Chondrocyte (in vitro differentiated cells): ENCODE measurements around the gene THADA. TPM values are rescaled to one million over a fixed set of nuclear protein-coding genes. Genes with fewer than 3 reads are reported as not detected.

ENCODE experiments used
- DNase-seq: peaks from one replicate; pipeline ENCODE4 v3.0.0; 2021; ENCODE audit warnings: mixed read lengths, low spot score
- H3K27ac Mint-ChIP-seq: one replicate; pipeline ENCODE4 v1.8.0; 2021; ENCODE audit warnings: mild to moderate bottlenecking, moderate library complexity, mixed read lengths; ENCODE audit not compliant: unreplicated experiment
- H3K27me3 Mint-ChIP-seq: 2 replicates; pipeline ENCODE4 v1.8.0; 2021; ENCODE audit warnings: low read depth, mixed read lengths
- H3K36me3 Mint-ChIP-seq: 2 replicates; pipeline ENCODE4 v1.8.0; 2021; ENCODE audit warnings: low read depth, mixed read lengths
- H3K4me1 Mint-ChIP-seq: 2 replicates; pipeline ENCODE4 v1.8.0; 2021; ENCODE audit warnings: low read depth, mild to moderate bottlenecking, mixed read lengths
- H3K4me3 Mint-ChIP-seq: one replicate; pipeline ENCODE4 v1.8.0; 2021; ENCODE audit warnings: mild to moderate bottlenecking, moderate library complexity, mixed read lengths; ENCODE audit not compliant: unreplicated experiment
- H3K9me3 Mint-ChIP-seq: 2 replicates; pipeline ENCODE4 v1.8.0; 2021; ENCODE audit warnings: low read depth, mixed read lengths
- total RNA-seq: library from RNA; stranded (reverse); gene quantifications from 3 replicates; pipeline ENCODE4 v1.2.1, GENCODE V29; 2021
- TF ChIP-seq, protein P1 (sequence below): fragments of 200-600 bp; sonication (generic); IDR thresholded peaks from 2 replicates; pipeline ENCODE4 v1.5.0; 2021; ENCODE audit warnings: antibody characterized with exemption, mild to moderate bottlenecking, moderate library complexity

THADA gene
- total RNA-seq, 1 donor from 2014 or later, result 28.4 TPM

DNA sequence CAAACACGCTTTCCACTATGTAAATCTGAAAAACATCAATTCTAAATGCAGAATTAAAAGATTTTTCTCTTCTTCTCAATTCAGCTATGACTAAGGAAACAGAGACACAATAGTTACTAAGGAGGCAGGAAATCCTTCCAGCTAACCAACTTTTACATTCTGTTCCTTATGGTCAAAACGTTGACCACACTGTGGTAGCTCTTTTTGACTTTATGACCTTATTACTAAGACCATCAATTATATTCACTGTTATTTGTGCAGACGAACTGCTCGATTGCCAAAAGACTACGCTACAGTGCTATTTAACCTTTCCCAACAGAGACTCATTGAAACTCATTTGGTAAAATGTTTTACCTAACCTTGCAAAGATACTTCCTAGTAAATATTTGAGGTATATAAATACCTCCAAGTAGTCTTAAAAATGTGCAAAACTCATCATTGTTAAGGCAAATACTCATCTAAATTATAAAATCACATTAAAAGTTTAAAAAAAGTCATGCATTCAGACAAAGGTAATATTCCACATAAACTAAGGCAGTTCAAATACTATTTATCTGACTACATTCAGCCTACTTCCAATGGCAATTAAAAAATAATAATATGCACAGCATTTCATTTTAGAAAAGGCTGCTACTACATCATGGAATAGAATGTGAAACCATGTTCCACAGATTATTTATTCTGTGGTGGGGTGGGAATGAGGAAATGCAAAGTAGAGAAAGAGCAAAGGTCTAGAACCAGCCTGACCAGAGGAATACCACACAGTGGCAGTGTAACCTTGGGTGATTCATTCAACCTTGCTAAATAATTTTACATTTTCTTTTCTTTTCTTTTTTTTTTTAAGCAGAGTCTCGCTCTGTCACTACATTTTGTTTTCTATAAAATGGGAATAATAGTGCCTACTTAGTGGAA is 139.9 kb downstream of the THADA start:
- TF ChIP-seq, protein P1, sequence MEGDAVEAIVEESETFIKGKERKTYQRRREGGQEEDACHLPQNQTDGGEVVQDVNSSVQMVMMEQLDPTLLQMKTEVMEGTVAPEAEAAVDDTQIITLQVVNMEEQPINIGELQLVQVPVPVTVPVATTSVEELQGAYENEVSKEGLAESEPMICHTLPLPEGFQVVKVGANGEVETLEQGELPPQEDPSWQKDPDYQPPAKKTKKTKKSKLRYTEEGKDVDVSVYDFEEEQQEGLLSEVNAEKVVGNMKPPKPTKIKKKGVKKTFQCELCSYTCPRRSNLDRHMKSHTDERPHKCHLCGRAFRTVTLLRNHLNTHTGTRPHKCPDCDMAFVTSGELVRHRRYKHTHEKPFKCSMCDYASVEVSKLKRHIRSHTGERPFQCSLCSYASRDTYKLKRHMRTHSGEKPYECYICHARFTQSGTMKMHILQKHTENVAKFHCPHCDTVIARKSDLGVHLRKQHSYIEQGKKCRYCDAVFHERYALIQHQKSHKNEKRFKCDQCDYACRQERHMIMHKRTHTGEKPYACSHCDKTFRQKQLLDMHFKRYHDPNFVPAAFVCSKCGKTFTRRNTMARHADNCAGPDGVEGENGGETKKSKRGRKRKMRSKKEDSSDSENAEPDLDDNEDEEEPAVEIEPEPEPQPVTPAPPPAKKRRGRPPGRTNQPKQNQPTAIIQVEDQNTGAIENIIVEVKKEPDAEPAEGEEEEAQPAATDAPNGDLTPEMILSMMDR, result peak; percentile 57
- Mint-ChIP-seq H3K9me3 (no peaks in the 10 kb centered on the region), H3K27me3 (no peaks in the 10 kb centered on the region), H3K4me1 (peaks cover 70% of the 10 kb centered on the region), H3K36me3 (peaks cover 7% of the 10 kb centered on the region), H3K27ac (peak overlapping the region; percentile 19), H3K4me3 (no peak overlapping the region)
- DNase-seq, result no peak

DNA sequence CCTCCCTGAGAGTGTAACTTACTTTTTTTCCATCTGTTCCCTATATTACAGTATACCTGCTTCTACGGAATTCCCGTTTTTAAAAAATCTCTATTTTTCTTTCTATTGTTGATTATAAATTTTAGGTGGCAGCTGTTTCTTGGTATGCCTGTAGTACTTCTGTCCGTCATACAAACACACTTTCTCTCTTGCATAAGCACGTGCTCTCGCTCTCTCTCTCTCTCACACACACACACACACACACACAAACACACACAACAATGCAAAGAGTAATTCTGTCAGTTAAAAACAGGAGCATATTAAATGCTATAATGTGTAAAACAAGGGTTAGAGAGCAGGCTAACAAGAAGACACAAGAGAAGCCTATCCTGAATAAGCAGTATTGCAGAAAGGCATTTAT is 140.5 kb downstream of the THADA start:
- TF ChIP-seq, protein P1, result no peak
- no peaks in the 10 kb centered on the region for H3K27me3 Mint-ChIP-seq
- H3K27ac Mint-ChIP-seq, result peak overlapping the region; percentile 68
- H3K4me1 Mint-ChIP-seq, result peaks cover 69% of the 10 kb centered on the region
- peaks cover 7% of the 10 kb centered on the region for H3K36me3 Mint-ChIP-seq
- H3K9me3 Mint-ChIP-seq, result peaks cover 5% of the 10 kb centered on the region
- no peak for DNase-seq
- no peak overlapping the region for H3K4me3 Mint-ChIP-seq

DNA sequence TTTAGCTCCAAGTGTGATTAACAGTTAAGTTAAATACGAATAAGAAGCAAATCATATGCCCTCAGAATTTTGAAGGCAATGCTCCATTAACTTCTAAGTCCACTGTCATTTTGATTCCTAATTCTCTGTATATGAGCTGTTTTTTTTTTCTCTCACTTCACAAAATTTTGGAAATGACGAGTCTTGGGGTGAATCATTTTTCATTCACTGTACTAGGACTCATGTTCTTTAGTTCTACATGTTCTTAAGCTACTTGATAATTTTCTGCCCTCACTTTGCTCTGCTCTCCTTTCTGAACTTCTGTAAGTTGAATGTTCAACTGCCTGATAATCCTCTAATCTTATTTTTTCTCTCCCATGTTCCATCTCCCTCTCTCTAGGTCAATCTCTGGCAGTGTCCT is 141.0 kb downstream of the THADA start:
- H3K27me3 Mint-ChIP-seq, result no peaks in the 10 kb centered on the region
- H3K4me1 Mint-ChIP-seq, result peaks cover 70% of the 10 kb centered on the region
- no peak overlapping the region for H3K27ac Mint-ChIP-seq
- H3K36me3 Mint-ChIP-seq, result peaks cover 7% of the 10 kb centered on the region
- TF ChIP-seq, protein P1, result no peak
- H3K9me3 Mint-ChIP-seq, result peaks cover 5% of the 10 kb centered on the region
- H3K4me3 Mint-ChIP-seq, result no peak overlapping the region
- DNase-seq, result no peak

DNA sequence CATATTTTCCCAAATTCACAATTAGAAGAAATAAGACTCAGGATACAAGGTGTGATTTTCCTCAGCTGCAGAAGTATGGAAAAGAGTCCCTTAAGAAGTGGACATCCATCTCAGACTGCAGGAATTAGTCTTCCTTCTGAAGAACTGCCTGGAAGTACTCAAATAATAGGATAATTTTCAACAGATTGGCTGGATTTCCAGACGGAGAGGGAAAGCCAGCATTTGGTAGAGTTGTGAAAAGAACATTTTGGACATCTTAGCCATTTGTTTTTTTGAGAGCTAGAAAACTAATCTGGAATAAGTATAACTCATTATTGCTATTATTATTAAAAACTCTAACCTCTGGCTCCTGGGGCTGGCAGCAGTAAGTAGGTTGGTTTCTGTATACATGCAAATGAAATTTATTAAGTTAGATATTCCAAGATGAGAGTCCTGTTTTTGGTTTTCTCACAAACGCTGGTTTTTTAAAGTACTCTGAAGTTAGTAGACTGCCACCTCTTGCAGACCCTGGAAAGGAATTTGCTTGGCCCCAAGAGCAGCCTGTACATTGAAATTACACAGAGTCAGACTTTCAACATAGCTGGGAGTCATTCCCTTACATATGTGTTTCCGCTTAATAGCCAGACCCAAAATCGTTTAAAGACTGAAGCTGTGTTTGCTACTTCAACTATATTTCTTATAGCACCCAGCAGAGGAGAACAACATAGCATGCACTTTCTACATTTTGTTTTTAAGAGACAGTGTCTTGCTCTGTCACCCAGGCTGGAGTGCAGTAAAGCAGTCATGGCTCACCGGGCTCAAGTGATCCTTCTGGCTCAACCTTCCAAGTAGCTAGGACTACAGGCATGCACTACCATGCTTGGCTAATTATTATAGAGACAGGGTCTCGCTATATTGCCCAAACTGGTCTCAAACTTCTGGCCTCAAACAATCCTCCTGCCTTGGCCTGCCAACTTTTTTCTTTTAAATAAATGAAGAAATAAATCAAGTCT is 142.4 kb downstream of the THADA start:
- Mint-ChIP-seq H3K9me3 (peaks cover 5% of the 10 kb centered on the region), H3K4me1 (peaks cover 62% of the 10 kb centered on the region), H3K36me3 (peaks cover 11% of the 10 kb centered on the region), H3K4me3 (no peak overlapping the region), H3K27me3 (no peaks in the 10 kb centered on the region), H3K27ac (no peak overlapping the region)
- no peak for DNase-seq
- TF ChIP-seq, protein P1, result no peak

DNA sequence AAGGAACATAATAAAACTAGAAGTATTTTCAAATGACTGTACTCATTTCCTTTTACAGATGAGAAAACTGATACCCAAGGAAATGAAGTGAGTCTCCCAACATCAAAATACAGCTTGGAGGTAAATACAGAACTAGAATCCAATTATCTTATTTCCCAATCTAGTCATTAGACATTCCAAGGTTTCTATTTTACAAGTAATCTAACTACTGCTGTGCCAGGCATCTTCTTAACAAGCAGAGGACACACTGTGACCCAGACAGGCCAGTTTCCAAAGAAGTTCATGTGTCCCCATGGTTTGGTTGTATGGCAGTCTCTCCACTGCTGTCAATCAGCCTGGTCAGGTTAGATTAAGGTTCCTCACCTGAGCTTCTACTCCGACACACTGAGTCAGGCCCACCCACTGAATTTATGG is 143.5 kb downstream of the THADA start:
- Mint-ChIP-seq H3K36me3 (peaks cover 11% of the 10 kb centered on the region), H3K9me3 (peaks cover 5% of the 10 kb centered on the region), H3K27ac (no peak overlapping the region), H3K4me3 (no peak overlapping the region), H3K27me3 (no peaks in the 10 kb centered on the region), H3K4me1 (peaks cover 52% of the 10 kb centered on the region)
- TF ChIP-seq, protein P1, result no peak
- no peak for DNase-seq
